Caco-2 (cell line): ENCODE data around the gene TNFRSF13B. TPM values are rescaled to one million over a fixed set of nuclear protein-coding genes. Genes with fewer than 3 reads are reported as not detected.

Experiments used
- BruUV-seq: library from RNA; stranded (reverse); fragments of 400-500 nt; replicated peaks from 2 replicates; lab custom pipeline; 2021; lab: Mats Ljungman, UMichigan
- CTCF ChIA-PET: fragments of 300-600 bp; sonication (Branson Sonifier 250); formaldehyde crosslinking; loops from one replicate; lab custom pipeline; 2022; ENCODE audit warnings: antibody characterized with exemption; lab: Charles Lee
- POLR2A ChIA-PET: fragments of 300-600 bp; sonication (Branson Sonifier 250); formaldehyde crosslinking; loops from one replicate; lab custom pipeline; 2022; ENCODE audit warnings: antibody characterized with exemption; lab: Charles Lee
- DNase-seq, 2 experiments: peaks; one replicate each; pipeline versions ENCODE4 v3.0.0 to v3.0.0-alpha.2; 2020 to 2022
- H3K27me3 ChIP-seq: replicated peaks from 2 replicates; pipeline ENCODE4 v1.6.0; 2011; ENCODE audit warnings: low read length; ENCODE audit not compliant: control insufficient read depth, insufficient read depth
- H3K36me3 ChIP-seq: 2 replicates; pipeline ENCODE4 v1.5.1; 2011; ENCODE audit warnings: low read length; ENCODE audit not compliant: control insufficient read depth, insufficient read depth
- H3K4me1 ChIP-seq: fragments of 250-450 bp; sonication (Bioruptor Pico); 2 replicates; pipeline ENCODE4 v1.5.1; 2020; ENCODE audit warnings: mild to moderate bottlenecking
- H3K4me3 ChIP-seq: 2 replicates; pipeline ENCODE4 v1.5.1; 2011; ENCODE audit warnings: low read depth, mild to moderate bottlenecking, control low read depth, low read length
- H3K9me3 ChIP-seq: fragments of 250-450 bp; sonication (Bioruptor Pico); 2 replicates; pipeline ENCODE4 v1.5.1; 2020; ENCODE audit warnings: mild to moderate bottlenecking, moderate library complexity
- H3K27ac Mint-ChIP-seq: one replicate; pipeline ENCODE4 v1.8.0; 2022; ENCODE audit warnings: mixed read lengths; ENCODE audit not compliant: unreplicated experiment
- H3K27me3 Mint-ChIP-seq: one replicate; pipeline ENCODE4 v1.8.0; 2022; ENCODE audit warnings: mixed read lengths; ENCODE audit not compliant: insufficient read depth, unreplicated experiment
- H3K36me3 Mint-ChIP-seq: one replicate; pipeline ENCODE4 v1.8.0; 2022; ENCODE audit warnings: mild to moderate bottlenecking, mixed read lengths; ENCODE audit not compliant: insufficient read depth, unreplicated experiment
- H3K4me1 Mint-ChIP-seq: one replicate; pipeline ENCODE4 v1.8.0; 2022; ENCODE audit warnings: low read depth, mixed read lengths; ENCODE audit not compliant: unreplicated experiment
- H3K4me3 Mint-ChIP-seq: one replicate; pipeline ENCODE4 v1.8.0; 2022; ENCODE audit warnings: mild to moderate bottlenecking, moderate library complexity, mixed read lengths; ENCODE audit not compliant: unreplicated experiment
- H3K9me3 Mint-ChIP-seq: one replicate; pipeline ENCODE4 v1.8.0; 2022; ENCODE audit warnings: mixed read lengths; ENCODE audit not compliant: unreplicated experiment
- CTCF ChIP-seq, 2 experiments: fragments of 200-600 bp in 1 of 2; IDR thresholded peaks; 1 replicate in 1 of 2; 2 replicates in 1 of 2; pipeline versions ENCODE4 v1.5.1 to v1.8.0; 2011 to 2022; ENCODE audit warnings: antibody characterized with exemption in 1 of 2, control low read depth in 1 of 2, inconsistent platforms in 1 of 2, low read depth in 1 of 2, low read length in 1 of 2, mild to moderate bottlenecking in 1 of 2, moderate library complexity in 1 of 2; ENCODE audit not compliant: insufficient read depth in 1 of 2, severe bottlenecking in 1 of 2, unreplicated experiment in 1 of 2
- intact Hi-C: fragments of 100-400 bp; cut with micrococcal nuclease; formaldehyde crosslinking; loops from one replicate; pipeline ENCODE4 v1.10.0; 2022; ENCODE audit not compliant: unreplicated experiment
- total RNA-seq: library from RNA; stranded (reverse); gene quantifications from 2 replicates; pipeline ENCODE4 v1.2.3, GENCODE V29; 2022

The TNFRSF13B gene
- total RNA-seq, 1 experiment from 2014 or later, result not detected

- no peak for TF ChIP-seq CTCF (IDR thresholded peaks at IDR 0.05; ENCODE audit: insufficient read depth in 1 of 2, low read depth in 1 of 2, low read length in 1 of 2, severe bottlenecking in 1 of 2, unreplicated experiment in 1 of 2)
- no peaks in the 10 kb centered on the region for H3K9me3 ChIP-seq
- H3K4me3 Mint-ChIP-seq, result no peak overlapping the region
- intact Hi-C loops, result loop anchor here (5.0 kb wide), 1 partner anchor 72 kb away; no protein-coding TSS in a partner anchor
- DNase-seq, result no peak
- H3K36me3 ChIP-seq, result no peaks in the 10 kb centered on the region
- H3K4me1 ChIP-seq, result no peaks in the 10 kb centered on the region
- H3K4me3 ChIP-seq, result no peak overlapping the region
- H3K27me3 ChIP-seq, result no peaks in the 10 kb centered on the region
- H3K27ac Mint-ChIP-seq, result no peak overlapping the region
- peaks cover 5% of the 10 kb centered on the region for H3K36me3 Mint-ChIP-seq
- no TSS peak for BruUV-seq
- H3K27me3 Mint-ChIP-seq, result no peaks in the 10 kb centered on the region
- ChIA-PET POLR2A (no interaction called here), CTCF (no interaction called here)
- H3K9me3 Mint-ChIP-seq, result no peaks in the 10 kb centered on the region
- peaks cover 9% of the 10 kb centered on the region for H3K4me1 Mint-ChIP-seq
Observed at GRCh38 chr17:16919663-16920627, 52.0 kb downstream of the TNFRSF13B start.

- Histone ChIP-seq H3K4me1 (no peaks in the 10 kb centered on the region), H3K4me3 (no peak overlapping the region), H3K36me3 (no peaks in the 10 kb centered on the region), H3K27me3 (no peaks in the 10 kb centered on the region), H3K9me3 (no peaks in the 10 kb centered on the region)
- peaks cover 5% of the 10 kb centered on the region for H3K36me3 Mint-ChIP-seq
- no peak overlapping the region for H3K4me3 Mint-ChIP-seq
- CTCF ChIA-PET, result no interaction called here
- no TSS peak for BruUV-seq
- no peaks in the 10 kb centered on the region for H3K27me3 Mint-ChIP-seq
- intact Hi-C loops, result loop anchor here (1.0 to 5.0 kb wide), 2 partner anchors 12 to 74 kb away; no protein-coding TSS in a partner anchor
- no peak for TF ChIP-seq CTCF (IDR thresholded peaks at IDR 0.05; ENCODE audit: insufficient read depth in 1 of 2, low read depth in 1 of 2, low read length in 1 of 2, severe bottlenecking in 1 of 2, unreplicated experiment in 1 of 2)
- POLR2A ChIA-PET, result no interaction called here
- peak; percentile 65 to 69 for DNase-seq
- H3K9me3 Mint-ChIP-seq, result no peaks in the 10 kb centered on the region
- no peak overlapping the region for H3K27ac Mint-ChIP-seq
- peaks cover 9% of the 10 kb centered on the region for H3K4me1 Mint-ChIP-seq
Observed at GRCh38 chr17:16918443-16918842, 53.5 kb downstream of the TNFRSF13B start.

GRCh38 chr17:16917671-16918394 is 54.1 kb downstream of the TNFRSF13B start:
- Mint-ChIP-seq H3K36me3 (peaks cover 5% of the 10 kb centered on the region), H3K27ac (no peak overlapping the region), H3K4me1 (peaks cover 9% of the 10 kb centered on the region), H3K27me3 (no peaks in the 10 kb centered on the region), H3K4me3 (no peak overlapping the region), H3K9me3 (no peaks in the 10 kb centered on the region)
- intact Hi-C loops, result loop anchor here (1.0 to 5.0 kb wide), 2 partner anchors 12 to 74 kb away; no protein-coding TSS in a partner anchor
- no peaks in the 10 kb centered on the region for H3K36me3 ChIP-seq
- ChIA-PET CTCF (no interaction called here), POLR2A (interaction anchor here (0.7 kb wide), 1 partner anchor 271 kb away, joined by 8 read pairs; no protein-coding TSS in a partner anchor)
- DNase-seq, result no peak
- no peaks in the 10 kb centered on the region for H3K9me3 ChIP-seq
- no peak overlapping the region for H3K4me3 ChIP-seq
- no TSS peak for BruUV-seq
- TF ChIP-seq CTCF (IDR thresholded peaks at IDR 0.05; ENCODE audit: insufficient read depth in 1 of 2, low read depth in 1 of 2, low read length in 1 of 2, severe bottlenecking in 1 of 2, unreplicated experiment in 1 of 2), result no peak
- H3K27me3 ChIP-seq, result no peaks in the 10 kb centered on the region
- no peaks in the 10 kb centered on the region for H3K4me1 ChIP-seq
